HEK293T (cell line): ENCODE data around the gene INS.
"Not testable (repeated sequence)": the region's sequence is repeated elsewhere in the genome, so short reads cannot be mapped to it uniquely, and the experiment has no call there.

Source experiments
- CTCF ChIA-PET: fragments of 350-600 bp; formaldehyde crosslinking; extraction: SDS; loops from one replicate; lab custom pipeline; 2021; ENCODE audit warnings: antibody characterized with exemption, inconsistent platforms; lab: Yijun Ruan, JAX
- POLR2A ChIA-PET: fragments of 350-600 bp; formaldehyde crosslinking; extraction: SDS; loops from one replicate; lab custom pipeline; 2020; ENCODE audit warnings: antibody characterized with exemption, inconsistent platforms; lab: Yijun Ruan, JAX
- DNase-seq: peaks from one replicate; pipeline ENCODE4 v3.0.0; 2012; ENCODE audit warnings: mixed read lengths; ENCODE audit errors: extremely low spot score
- ARNT ChIP-seq: fragments of 450-650 bp; IDR thresholded peaks from 2 replicates; pipeline ENCODE4 v1.6.1; 2017; ENCODE audit warnings: mild to moderate bottlenecking
- BHLHE40 ChIP-seq: fragments of 450-650 bp; IDR thresholded peaks from 2 replicates; pipeline ENCODE4 v1.6.1; 2016; ENCODE audit warnings: mild to moderate bottlenecking, moderate library complexity, borderline replicate concordance
- CTBP1 ChIP-seq: fragments of 450-650 bp; IDR thresholded peaks from 2 replicates; pipeline ENCODE4 v1.6.1; 2016; ENCODE audit warnings: borderline replicate concordance
- ELF4 ChIP-seq: fragments of 450-650 bp; IDR thresholded peaks from 2 replicates; pipeline ENCODE4 v1.6.1; 2017; ENCODE audit warnings: antibody characterized with exemption
- FOXA1 ChIP-seq: fragments of 450-650 bp; IDR thresholded peaks from 2 replicates; pipeline ENCODE4 v1.6.1; 2016; ENCODE audit warnings: mild to moderate bottlenecking
- FOXK2 ChIP-seq: fragments of 450-650 bp; IDR thresholded peaks from 2 replicates; pipeline ENCODE4 v1.6.1; 2016; ENCODE audit warnings: mild to moderate bottlenecking
- FOXM1 ChIP-seq: fragments of 450-650 bp; IDR thresholded peaks from 2 replicates; pipeline ENCODE4 v1.6.1; 2017; ENCODE audit warnings: mild to moderate bottlenecking, borderline replicate concordance
- HDGF ChIP-seq: fragments of 450-650 bp; IDR thresholded peaks from 2 replicates; pipeline ENCODE4 v1.6.1; 2017; ENCODE audit warnings: antibody characterized with exemption, borderline replicate concordance
- L3MBTL2 ChIP-seq: fragments of 450-650 bp; conservative IDR thresholded peaks from 2 replicates; pipeline ENCODE4 v1.6.1; 2016; ENCODE audit warnings: mild to moderate bottlenecking
- LEF1 ChIP-seq: fragments of 450-650 bp; IDR thresholded peaks from 2 replicates; pipeline ENCODE4 v1.6.1; 2017; ENCODE audit warnings: mild to moderate bottlenecking, borderline replicate concordance
- NFRKB ChIP-seq: fragments of 450-650 bp; IDR thresholded peaks from 2 replicates; pipeline ENCODE4 v1.6.1; 2016; ENCODE audit warnings: mild to moderate bottlenecking, moderate library complexity
- SP1 ChIP-seq: fragments of 450-650 bp; IDR thresholded peaks from 2 replicates; pipeline ENCODE4 v1.6.1; 2017
- SUZ12 ChIP-seq: fragments of 450-650 bp; IDR thresholded peaks from 2 replicates; pipeline ENCODE4 v1.6.1; 2016; ENCODE audit warnings: mild to moderate bottlenecking
- TARDBP ChIP-seq: fragments of 450-650 bp; IDR thresholded peaks from 2 replicates; pipeline ENCODE4 v1.6.1; 2016
- ZNF384 ChIP-seq: fragments of 450-650 bp; IDR thresholded peaks from 2 replicates; pipeline ENCODE4 v1.6.1; 2016
- TF ChIP-seq, protein P1 (sequence below): fragments of 450-650 bp; IDR thresholded peaks from 2 replicates; pipeline ENCODE4 v1.6.1; 2016

INS gene

DNA sequence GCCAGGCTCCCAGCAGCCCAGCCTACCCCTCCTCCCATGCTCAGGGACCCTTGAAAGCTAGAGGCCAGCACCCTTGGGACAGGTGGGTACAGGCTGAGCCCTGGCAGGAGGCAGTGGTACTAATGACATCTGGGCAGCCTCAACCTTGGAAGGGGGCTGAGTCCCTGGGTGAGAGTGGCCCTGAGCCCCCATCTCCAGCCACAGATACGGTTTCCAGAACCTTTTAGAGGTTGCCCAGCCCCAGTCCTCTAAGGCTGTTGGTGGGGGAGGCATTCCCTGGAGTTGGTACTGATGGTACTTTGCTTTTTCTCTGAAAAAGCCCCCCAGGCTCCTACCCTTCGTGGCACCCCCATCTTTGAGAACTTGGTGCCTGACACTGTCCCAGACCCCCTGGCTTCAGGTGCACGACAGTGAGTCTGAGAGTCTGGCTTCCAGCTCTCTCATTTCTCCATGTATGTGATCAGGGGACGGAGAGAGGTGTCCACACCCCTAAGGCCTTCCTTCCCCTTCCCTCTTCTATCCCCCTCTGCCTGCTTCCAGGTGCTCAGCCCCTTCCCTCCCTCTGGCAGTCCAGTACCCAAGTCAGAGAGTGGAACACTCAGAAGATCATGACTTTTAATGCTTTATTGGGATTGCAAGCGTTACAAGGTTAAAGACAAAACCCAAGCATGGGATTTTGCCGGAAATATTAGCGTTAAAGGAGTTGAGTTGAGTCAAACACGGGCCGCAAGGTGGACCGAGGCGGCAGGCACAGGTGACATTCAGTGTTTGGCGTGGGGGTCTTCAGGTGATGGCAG is 32.3 kb downstream of the INS start:
- ChIA-PET POLR2A (no interaction called here), CTCF (no interaction called here)
- TF ChIP-seq HDGF (no peak), L3MBTL2 (no peak), FOXK2 (no peak), ELF4 (no peak), TARDBP (no peak), CTBP1 (no peak), FOXM1 (no peak), NFRKB (no peak), BHLHE40 (no peak), SP1 (no peak), LEF1 (no peak), ZNF384 (no peak), SUZ12 (no peak), ARNT (no peak), FOXA1 (no peak)
- TF ChIP-seq, protein P1, sequence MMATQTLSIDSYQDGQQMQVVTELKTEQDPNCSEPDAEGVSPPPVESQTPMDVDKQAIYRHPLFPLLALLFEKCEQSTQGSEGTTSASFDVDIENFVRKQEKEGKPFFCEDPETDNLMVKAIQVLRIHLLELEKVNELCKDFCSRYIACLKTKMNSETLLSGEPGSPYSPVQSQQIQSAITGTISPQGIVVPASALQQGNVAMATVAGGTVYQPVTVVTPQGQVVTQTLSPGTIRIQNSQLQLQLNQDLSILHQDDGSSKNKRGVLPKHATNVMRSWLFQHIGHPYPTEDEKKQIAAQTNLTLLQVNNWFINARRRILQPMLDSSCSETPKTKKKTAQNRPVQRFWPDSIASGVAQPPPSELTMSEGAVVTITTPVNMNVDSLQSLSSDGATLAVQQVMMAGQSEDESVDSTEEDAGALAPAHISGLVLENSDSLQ: no peak
- no peak for DNase-seq

DNA sequence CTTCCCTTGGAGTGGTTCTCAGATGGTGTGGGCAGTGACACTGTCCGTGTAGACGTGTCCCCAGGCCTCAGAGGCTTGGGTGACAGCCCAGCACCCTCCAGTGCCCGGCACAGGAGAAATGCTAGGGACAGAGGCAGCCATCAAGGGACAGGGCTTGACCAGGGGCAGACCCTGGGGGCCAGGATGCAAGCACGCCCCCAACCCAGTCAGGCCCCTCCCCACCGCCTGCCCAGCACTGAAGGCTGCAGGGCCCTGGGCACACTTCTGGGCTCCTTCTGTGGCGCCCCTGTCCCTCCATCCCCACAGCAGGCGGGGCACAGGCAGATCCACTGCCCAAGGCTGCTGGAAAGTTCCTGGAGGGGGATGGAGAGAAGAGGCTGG is 32.9 kb downstream of the INS start:
- ChIA-PET POLR2A (no interaction called here), CTCF (no interaction called here)
- TF ChIP-seq CTBP1 (no peak), SUZ12 (no peak), TARDBP (no peak), HDGF (no peak), LEF1 (no peak), ZNF384 (no peak), FOXA1 (no peak)
- no peak for DNase-seq

DNA sequence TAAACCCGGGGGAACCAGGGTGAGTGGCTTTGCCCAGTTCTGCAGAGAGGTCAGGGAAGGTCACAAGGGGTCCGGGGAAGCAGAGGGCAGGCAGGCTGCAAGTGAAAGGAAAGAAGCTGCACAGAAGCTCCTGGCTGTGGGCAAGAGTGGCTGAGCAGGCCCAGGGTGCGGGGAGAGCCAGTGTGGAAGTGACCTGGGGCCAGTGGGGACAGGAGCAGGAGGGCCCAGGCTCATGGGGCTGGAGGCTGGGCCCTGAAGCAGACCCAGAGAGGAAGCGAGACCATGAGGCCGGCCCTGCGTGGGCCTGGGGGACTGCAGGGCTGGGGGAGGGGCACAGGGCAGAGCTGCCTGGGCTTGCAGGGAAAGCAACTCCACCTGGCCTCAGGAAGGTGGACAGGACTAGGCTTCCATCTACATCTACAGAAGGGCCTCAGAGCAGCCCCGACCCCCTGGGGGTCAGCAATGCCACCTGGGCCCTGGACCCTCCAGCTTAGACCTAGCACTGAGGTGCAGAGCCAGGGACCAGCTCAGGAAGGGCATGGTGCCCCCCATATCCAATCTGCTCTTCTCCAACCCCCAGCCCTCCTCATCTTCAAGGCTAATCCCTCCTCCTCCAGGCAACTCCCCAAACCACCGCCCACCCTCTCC is 33.4 kb downstream of the INS start:
- CTCF ChIA-PET: no interaction called here
- POLR2A ChIA-PET: no interaction called here
- no peak for TF ChIP-seq SP1
- TF ChIP-seq NFRKB: no peak
- no peak for TF ChIP-seq FOXK2
- TF ChIP-seq HDGF: no peak
- no peak for TF ChIP-seq BHLHE40
- no peak for TF ChIP-seq ZNF384
- TF ChIP-seq FOXM1: no peak
- no peak for DNase-seq

DNA sequence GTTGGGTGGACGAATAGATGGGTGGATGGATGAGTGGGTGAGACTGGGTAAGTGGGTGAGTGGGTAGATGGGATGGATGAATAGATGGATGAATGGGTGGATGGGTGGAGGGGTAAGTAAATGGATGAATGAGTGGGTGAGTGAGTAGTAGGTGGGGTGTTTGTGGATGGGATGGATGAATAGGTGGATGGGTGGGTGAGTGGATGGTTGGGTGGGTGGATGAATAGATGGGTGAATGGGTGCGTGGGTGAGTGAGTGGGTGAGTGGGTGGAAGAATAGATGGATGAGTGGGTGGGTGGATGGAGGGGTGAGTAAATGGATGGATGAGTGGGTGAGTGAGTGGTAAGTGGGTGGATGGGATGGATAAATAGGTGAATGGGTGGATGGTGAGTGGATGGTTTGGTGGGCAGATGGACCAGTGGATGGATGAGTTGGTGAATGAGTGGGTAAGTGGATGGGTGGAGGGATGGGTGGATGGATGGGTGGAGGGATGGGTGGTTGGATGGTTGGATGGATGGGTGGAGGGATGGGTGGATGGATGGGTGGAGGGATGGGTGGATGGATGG is 34.4 kb downstream of the INS start:
- CTCF ChIA-PET: no interaction called here
- POLR2A ChIA-PET: no interaction called here
- no peak for DNase-seq
- no peak for TF ChIP-seq HDGF
- no peak for TF ChIP-seq ZNF384
- no peak for TF ChIP-seq CTBP1
- TF ChIP-seq FOXA1: no peak

DNA sequence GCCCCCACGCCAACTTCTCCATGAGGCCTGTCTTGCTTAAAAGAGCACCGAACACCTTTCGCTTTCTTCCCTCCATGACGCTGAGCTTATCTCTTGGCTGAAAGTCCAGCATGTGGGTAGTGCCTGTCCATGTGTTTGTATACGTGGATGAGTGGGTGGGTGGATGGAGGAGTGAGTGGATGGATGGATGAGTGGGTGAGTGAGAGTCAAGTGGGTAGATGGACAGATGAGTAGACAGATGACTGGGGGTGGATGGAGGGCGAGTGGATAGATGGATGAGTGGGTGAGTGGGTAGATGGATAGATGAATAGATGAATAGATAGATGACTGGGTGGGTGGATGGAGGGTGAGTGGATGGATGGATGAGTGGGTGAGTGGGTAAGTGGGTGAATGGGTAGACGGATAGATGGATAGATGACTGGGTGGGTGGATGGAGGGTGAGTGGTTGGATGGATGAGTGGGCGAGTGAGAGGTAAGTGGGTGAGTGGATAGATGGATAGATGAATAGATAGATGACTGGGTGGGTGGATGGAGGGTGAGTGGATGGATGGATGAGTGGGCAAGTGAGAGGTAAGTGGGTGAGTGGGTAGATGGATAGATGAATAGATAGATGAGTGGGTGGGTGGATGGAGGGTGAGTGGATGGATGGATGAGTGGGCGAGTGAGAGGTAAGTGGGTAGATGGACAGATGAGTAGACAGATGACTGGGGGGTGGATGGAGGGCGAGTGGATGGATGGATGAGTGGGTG is 36.1 kb downstream of the INS start:
- CTCF ChIA-PET: not testable (repeated sequence)

DNA sequence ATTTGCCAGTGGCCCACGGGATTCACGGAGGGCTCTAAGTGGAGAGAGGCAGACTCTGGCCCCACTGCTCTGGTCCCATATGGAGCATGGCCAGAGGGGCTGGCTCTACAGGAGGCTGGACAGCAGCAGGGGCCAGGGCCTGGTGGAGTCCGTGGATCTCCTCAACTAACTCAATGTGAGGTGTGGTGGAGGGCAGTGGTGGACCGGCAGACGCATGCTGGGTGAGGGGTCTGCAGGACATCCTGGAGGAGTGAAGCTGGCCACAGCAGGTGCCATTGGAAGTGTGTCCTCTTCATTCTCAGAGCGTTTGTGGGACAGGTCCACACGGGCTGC is 37.4 kb downstream of the INS start:
- no peak for TF ChIP-seq TARDBP
- no peak for TF ChIP-seq ELF4
- no peak for TF ChIP-seq ARNT
- no peak for TF ChIP-seq NFRKB
- CTCF ChIA-PET: no interaction called here
- DNase-seq: no peak
- POLR2A ChIA-PET: no interaction called here

More for the DNA sequence above, 36.1 kb downstream of the INS start:
- DNase-seq, POLR2A ChIA-PET: not testable (repeated sequence)

DNA sequence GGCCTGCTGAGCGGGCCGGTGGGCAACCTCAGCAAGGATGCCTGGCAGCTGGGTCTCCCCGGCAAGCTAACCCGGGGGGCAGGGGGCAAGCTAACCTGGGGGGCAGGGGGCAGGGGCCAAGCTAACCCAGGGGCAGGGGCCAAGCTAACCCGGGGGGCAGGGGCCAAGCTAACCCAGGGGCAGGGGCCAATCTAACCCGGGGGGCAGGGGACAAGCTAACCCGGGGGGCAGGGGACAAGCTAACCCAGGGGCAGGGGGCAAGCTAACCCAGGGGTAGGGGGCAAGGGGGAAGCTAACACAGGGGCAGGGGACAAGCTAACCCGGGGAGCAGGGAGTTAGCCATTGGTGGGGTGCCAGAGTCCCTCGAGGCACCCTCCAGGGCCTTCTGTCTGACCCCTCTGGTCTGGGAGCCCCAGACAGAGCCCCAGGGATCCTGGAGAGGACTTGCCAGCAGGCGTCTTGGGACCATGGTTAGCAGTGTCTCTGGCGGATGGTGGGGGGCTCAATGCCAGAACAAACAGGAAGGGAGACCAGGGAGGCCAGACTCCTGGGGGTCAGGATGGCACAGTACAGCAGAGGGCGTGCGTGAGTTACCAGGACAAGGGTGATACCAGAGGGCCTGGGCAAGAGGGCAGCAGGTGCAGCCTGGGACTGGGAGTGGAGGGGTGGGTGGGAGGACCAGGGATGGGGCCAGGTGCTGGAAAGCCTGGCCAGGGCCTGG is 37.9 kb downstream of the INS start:
- no peak for DNase-seq
- ChIA-PET POLR2A (no interaction called here), CTCF (no interaction called here)
- TF ChIP-seq HDGF (no peak), NFRKB (no peak)
